Measurements from ENCODE around the gene CYB561D2.

Gene CYB561D2

DNA sequence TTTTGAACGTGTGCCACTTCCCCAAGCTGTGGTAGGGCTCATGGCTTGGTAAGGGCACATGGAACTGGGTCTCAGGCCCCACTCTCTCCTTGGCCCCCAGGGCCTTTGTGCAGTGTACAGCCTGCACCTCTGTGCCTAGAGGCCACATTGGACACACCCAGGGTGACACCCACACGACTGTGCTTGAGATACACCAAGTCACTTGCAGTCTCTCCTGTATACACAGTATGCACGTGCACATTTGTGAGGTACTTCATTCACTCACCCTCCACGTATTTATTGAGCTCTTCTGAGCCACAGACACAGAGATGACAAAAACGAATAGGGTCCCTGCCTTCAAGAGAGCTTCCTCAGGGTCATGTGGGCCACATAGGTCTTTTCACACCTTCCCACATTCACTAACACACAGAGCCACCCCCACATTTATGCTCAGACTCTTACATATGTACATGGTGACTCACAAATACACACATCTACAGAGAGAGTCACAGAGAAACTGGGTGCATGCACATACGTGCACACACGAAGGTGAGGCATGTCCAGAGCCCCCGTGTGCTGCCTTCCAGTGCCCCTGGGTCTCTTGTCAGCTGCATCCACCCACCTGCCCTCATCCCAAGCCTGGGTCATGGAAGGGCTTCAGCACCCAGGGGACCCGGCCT, 18.5 kb downstream of the CYB561D2 start:
- no peak for DNase-seq

DNA sequence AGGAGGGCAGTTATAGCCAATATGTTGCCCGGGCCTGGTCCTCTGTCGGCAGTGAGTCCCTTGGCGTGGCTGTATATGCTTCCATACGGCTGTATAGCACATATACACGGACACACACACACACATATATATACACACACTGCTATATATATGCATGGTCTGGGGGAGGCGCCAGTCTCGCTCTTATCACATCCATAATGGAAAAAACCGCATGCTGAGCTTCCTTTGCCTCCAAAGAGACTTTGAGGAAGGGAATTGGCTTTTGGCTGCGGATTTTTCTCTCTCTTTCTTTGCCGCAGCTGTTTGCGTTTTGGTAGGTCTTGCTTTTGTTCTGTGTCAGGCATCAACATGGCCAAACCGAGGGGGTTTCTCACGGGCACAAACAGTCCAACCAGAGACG, 19.9 kb downstream of the CYB561D2 start:
- no peak for DNase-seq

DNA sequence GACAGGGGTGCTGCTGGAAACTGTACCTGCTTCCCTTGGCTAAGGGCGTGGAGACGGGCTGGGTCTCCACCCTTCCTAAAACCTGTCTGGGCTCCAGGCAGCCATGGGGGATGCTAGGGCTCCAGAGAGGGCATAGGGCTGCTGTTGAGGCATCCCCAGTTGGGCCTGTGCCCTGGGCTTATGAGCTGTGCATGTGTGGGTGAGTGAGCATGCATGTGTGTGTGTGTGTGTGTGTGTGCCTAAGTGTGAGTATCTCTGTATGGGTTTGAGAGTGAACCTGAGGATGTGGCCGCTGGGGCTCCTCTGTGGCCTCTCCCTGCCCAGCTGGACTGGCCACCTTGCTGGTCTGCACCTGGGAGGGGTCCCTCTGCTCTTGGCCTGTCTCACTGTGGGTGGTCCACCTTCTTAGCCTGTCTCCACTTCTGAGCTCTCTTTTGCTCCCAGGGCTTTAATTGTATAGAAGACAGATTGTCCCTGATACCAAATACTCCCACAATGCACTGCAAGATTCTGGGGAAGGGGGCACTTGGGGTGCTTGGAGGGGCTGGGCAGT, 20.5 kb downstream of the CYB561D2 start:
- DNase-seq, result no peak

DNA sequence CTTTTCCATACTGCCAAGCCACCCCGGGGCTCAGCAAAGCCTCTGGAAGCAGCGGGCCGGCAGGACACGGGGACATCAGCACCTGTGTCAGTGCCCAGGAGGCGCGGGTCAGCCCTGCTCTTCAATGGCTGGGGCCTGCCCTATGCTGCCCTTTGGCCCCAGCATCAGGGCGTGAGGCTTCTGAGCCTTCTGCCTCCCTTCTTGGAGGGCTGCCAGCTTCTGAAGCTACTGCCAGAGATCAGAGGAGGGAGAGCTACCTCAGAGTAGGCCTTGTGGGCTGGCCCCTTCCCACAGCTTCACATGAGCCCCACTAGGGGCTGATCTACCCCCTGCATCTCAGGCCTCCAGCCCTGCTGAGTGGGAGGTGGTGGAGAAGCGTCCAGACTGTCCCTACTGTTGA, 21.7 kb downstream of the CYB561D2 start:
- DNase-seq, result no peak

DNA sequence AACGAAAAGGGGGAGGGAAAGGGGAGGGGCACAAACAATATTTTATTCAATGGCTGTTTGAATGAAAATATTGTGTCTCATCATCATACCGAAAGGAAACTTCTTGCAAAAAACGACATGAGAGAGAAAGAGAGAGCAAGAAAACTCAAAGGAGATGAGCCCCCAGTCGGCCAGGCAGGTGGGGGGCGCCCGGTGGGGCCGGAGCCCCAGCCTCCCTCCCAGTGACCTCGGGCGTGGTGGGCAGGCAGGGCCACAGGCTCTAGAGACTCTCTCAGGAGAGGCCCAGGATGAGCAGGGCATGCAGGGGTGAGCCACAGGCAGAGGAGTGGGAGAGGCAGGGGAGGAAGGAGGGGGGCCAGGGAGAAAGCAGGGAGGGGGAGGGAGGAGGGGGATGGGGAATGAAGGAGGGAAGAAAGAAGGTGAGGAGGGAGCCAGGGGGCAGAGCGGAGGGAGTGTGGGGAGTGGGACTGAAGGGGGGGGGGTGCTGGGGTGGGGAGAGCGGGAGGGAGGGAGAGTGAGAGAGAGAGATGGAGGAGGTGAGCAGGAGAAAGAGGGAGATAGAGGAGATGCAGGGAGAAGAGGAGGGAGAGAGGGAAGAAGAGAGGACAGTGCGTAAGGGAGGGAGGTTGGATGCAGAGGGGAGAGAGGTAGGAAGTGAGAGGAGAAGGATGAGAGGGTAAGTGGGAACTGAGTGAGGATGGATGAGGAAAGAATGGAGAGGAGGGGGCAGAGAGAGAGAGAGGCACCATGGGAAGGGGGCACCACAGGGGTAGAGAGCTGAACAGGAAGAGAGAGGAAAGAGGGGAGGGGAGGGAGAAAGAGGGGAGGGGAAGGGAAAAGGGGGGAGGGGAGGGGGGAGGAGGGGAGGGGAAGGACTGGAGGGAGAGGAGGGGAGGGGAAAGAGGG, 22.7 kb downstream of the CYB561D2 start:
- DNase-seq, result no peak

DNA sequence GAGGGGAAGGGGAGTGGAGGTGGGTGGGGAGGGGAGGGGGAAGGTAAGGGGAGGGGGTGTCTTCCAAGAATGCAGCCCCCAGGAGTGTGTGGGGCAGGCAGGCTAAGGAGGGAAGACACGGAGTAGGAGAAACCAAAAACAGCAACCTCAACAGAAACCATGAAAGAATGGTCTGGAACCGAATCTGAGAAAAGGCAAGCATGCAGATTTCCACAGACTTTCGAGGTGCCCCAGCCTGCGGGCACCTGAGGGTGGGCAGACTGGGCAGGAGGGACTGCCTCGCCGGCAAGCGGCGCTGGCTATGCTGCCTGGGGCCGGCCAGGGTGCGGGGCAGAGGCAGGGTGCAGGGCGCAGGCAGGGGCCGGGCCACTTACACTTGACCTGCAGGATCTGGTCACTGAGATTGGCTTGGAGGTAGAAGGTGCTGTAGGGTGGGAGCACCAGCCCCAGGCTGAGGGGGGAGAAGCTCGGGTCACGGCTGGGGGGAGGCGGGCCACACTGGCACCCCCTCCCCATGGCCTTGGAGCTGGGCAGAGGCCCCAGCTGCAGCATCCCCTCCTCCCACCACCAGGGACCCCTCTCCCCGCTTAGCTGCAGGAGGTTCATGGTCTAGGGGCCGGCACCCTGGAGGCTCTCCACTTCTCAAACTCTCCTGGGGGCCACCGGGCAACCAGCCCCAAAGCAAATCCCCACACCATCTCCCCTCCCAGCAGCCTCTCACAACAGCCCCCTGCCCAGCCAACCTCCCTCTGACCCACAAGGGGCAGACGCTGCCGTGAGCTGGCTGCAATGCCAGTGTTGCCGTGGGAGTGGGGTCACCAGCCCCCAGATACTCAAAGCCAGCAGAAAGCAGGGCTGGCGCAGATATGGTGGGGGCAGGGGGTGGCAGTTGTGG, 23.9 kb downstream of the CYB561D2 start:
- DNase-seq, result no peak

DNA sequence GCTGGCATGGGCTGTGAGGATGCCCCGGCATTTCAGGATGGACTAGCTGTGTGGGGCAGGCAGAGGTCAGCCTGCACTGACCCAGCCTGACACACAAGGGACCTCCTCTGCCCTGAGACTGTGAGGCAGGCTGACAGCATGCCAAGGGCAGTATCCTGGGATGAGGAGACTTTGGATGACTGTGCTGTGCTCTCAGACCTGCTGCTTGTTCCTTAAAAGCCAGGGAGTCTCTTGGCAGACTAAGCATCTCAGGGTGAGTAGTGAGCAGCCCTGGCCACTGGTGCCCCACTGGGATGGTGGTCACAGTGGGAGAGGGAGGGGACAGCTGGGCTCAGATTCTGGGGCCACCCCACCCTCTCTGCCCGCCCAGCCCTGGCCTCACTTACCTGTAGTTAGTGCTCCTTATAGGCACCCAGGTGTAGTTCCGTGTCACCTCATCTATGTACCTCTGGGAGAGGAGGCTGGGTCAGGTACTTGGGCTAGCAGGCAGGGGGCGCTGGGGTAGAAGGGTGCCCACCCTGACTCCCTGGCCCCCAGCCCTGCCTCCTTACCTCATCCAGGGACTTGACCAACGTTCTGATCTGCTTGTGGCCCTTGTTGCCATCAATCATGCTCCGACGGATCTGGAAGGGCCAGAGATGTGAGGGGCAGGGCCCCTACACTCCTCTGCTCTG, 24.7 kb downstream of the CYB561D2 start:
- no peak for DNase-seq

DNA sequence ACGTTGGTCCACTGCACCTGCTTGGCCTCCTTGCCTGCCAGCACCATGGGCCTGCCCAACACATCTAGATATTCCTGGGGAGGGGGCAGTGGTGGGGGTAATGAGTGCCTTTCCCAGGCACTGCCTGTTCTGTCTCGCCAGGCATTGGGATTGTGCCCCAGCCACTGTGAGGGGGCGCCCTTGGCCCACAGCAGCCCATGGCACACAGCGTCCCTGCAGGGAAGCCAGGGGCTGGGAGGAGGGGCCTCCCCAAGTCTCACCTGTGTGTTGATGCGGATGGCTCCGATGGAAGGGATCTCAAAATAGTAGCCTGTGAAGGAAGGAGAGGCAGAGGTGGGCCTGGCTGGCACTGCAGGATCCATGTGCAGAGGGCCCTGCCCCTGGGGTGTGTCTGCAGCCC, 27.4 kb downstream of the CYB561D2 start:
- DNase-seq, result no peak

DNA sequence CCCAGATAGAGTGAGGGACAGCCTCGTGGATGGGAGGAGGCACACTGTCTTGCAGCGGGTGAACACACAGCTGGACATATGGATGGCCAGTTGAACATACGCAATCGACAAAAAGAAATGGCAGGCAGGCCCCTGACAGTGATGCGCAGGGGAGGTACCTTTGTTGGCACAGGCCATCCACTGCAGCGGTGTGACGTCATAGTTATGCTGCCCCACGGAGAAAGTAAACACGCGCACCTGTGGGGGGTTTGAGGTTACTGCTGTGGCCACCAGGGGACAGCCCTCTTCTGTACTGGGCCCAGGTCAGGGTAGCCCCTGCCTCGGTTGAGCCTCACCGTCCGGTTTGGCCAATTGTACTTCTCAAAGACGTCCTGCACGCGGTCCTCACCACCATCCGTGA, 28.1 kb downstream of the CYB561D2 start:
- no peak for DNase-seq

DNA sequence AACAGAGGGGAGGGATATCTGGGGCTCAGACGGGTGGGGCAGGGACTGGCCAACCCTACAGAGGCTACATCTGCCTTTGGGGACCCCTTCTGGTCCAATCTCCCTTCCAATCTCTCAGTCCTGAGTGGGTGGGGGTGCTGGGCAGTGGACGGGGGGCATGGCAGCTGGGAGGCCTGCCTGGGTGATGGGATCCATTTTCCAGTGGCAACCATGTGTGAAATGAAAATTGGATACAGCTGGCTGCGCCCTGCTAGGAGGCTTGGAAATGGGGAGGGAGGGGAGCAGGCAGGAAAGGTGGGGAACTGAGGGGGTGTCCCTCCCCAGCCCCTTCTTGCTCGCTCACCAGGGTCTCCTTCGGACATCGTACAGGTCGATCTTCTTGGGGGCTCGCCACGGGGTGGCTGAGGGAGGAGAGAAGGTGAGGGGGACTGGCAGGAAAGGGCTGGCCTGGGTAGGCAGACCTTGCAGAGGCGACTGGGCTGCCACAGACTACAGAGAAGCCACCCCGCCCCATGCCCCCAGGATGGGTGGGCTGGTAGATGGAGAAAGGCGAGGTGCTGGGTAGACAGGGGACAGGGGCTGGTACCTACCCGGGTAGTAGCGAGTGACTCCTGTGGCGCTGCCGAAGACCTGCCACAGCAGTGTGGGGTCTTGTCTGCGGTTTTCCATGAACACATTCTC, 29.9 kb downstream of the CYB561D2 start:
- no peak for DNase-seq

DNA sequence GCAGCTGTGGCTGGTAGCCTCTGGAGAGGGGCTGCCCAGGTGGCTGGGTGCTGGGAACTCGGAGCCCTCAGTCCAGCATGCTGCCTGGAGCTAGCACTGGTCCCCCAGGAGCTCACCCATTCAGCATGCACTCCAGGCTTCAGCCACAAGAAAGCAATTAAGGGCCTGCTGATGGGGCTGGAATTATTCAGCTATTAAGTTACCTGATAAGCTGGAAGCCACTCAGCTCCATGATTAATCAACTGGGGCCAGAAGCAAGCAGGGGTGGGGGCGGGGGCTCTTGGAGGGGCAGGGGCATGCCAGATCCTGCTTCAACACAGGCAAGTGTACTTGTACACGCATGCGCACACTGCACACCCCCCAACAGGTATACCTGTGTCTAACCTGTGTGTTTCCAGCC, 30.7 kb downstream of the CYB561D2 start:
- no peak for DNase-seq

DNA sequence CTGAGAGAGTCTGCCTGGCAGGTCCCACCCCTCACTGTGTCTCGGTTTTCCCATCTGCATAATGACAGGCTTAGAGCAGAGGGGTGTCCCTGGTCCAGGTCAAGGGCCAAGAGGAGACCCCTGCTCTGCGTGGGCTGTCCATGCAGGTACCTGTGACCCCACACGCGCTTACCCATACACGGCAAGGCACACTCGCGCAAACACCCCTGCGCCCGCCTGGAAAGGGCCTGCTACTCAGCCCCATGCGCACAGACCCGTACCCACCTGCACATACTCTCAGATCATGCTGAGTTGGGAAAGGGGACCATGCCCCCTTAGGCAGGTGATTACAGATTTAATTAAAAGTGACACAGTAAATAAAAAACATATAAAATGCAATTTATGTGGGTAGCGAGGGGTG, 32.1 kb downstream of the CYB561D2 start:
- DNase-seq, result no peak

DNA sequence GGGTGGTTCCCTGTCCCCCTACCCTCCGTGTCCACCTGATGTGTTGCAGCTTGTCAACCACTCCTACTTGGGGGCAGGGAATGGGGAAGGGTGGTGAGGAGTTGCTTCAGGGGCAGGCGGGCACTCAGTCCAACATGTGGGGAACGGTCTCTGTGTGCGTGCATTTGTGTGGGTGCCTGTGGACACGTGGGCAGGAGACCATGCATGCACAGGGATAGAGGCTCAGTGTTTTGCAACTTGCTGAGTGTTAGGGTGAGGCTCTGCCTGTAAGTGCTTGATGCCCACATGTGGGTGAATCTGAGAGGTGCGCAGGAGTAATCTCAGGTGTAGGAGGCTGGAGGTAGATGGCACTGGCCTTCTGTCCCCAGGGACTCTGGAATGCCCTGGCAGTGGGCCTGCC, 33.1 kb downstream of the CYB561D2 start:
- no peak for DNase-seq

DNA sequence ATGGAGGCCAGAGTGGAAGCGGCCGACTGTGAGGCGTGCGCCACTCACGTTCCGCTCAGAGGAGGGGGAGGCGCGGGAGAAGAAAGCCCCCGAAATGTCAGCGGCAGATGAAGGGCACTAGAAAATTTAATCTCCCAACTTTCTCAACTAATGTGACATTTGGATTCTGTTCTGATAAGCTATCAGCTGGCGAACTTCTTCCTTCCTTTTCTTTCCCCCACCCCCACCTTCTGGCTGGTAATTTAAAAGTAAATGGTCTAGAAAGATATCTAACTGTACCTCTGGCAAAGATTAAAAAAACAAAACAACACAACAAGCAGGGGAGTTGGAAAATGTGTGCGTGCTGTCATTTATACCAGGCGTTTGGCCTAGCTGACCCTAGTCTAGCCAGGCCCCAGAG, 35.1 kb downstream of the CYB561D2 start:
- DNase-seq, result no peak

DNA sequence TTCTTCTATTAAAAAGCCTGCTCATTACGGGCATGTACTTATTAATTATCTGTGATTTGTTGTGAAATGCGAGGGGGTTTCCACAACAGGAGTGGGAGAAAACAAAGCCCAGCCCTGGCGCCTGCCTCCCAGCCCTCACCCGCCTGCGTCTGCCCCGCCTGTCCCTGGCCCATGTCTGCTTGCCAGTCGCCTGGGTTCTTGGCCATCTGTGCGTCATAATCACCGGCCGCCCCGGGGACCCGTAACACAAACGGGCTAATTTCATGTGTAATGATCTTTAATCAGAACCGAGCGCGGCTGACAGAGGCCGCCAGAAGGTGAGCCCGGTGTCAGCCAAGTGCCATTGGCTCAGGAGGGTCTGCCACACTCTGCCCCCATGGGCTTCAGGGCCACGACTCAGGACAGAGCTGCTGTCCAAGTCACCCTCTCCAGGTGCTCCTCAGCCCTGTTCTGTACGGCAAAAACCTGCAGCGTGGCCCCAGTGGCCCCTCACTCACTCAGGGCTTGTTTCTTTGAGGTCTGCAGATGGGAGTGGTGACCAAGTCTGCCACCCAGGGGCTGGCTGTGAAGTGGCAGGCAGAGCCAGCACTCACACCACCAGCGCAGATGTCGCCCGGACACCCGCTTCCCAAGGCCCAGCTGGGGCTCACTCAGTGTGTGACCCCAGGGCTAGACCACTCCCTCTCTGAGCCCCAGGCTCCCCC, 37.5 kb downstream of the CYB561D2 start:
- DNase-seq, result no peak

DNA sequence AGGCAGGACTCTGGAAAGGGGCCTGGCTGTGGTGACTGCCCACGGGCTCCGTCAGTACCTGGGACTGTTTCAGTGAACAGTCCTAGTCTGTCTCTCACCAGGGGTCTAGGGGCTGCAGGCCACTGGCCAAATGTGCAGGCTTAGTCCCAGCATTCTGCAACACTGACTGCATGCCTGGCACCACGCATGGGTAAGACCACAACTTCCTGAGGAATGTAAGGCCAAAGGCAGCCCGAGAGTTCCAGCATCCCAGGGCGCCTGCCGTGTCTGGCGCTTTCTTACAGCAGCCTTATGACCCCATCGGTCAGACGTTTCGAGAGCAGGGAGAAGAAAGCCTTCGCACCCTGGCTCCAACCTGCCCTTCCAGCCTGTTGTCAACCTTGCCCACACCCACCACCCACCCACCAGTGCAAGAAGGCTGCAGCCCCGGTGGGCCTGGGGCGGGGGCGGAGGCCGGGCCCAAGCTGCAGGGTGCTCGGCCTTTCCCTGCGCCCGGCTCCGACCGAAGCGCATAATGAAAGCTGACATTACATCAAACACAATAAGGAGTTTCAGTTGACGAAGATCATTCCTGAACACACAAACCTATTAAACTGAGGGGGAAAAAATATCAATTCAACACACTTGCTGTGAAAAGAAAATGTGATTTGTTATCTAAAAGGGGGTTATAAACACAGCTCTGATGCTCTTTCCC, 38.2 kb downstream of the CYB561D2 start:
- DNase-seq, result no peak

DNA sequence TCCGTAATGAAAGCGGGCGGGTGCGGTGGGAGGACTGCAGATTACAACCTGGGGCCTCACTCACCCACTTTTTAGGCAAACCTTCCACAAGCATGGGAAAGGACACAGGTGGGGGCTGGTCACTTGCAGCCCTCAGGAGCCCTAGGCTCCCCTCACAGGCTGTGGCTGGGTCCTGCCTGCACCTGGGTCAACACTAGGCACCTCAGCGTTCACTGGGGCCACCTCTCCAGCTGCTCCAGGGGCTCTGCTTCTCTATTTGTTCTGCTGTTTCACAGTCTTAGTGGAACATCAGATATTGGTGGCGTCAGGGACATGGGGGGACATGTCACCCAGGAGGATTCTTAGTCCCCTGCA, 38.7 kb downstream of the CYB561D2 start:
- no peak for DNase-seq

DNA sequence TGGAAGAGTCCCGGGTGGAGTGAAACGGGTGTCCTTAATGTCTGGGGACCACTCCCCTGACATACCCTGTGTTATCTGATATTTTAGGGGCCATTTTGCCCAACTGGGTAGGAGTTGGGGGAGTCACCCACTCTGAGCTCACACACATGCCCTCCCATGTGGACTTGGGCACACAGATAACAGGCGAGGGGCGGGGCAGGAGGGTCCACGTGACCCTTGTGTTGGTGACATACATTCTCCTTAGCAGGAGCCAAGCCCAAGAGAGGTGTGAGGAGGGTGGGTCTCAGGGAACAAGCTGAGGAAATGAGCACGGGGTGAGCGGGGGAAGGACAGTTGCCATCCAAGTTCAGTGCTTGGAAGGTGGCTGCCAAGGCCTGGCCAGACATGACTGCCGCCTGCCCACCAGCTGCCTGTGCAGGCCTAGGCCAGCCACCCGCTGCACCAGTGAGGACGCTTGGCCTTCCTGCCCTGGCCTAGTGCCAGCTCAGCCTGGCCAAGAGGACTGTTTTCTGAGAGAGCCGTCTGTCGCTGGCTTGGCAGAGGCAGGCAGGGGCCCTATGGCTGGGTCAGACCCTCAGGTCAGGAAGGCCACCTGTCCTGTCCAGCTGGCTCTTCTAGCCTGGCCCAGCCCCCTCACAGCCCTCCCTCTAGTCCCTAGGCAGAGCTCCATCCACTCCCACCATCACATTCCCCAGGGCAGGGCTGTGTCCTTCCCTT, 40.0 kb downstream of the CYB561D2 start:
- no peak for DNase-seq

DNA sequence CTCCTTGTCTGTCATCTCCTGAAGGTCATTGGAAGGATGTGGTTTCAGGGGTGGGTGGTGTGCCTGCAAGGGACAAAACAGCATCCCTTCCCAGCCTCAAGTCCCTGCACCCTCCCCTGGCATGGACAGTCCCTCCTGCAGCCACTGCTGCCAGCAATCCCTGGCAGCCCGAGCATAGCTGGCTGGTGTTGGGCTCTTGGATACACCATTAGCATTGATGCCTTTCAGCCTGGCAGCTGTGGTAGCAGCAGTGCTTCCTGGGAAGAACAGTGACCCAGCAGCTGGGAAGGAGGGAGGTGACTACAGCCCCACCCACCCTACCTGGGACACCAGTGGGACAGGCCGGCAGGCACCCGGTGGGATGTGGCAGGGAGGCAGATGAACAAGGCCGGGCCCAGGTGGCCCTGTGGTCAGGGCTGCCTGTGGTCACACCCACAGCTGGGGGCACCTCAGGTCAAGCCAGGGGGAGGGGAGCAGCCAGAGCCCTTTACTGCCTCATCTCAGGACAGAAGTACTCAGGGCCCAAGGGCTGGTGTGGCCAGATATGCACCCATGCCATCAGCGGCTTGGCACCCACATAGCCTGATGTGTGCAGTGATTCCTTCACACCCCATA, 41.5 kb downstream of the CYB561D2 start:
- DNase-seq, result no peak

DNA sequence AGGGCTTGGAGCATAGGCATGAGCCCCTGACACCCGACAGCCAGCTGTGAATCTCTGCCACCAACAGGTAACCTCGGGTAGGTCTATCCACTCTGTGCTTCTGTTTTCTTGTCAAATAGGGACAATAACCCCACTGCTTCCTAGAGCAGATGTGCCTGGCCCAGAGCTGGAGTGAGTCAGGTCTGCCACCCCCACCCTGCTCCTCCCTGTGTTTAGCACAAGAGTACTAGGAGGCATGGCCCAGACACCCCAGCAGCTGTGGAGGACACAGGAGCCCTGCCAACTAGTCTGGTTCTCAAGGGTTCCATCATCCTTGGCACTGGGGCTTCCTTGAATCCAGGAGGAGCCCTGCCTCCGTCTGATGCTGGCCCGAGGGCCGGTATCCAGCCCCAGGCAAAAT, 42.4 kb downstream of the CYB561D2 start:
- DNase-seq, result no peak
